ENCODE results near the gene SMIM10L2A.

DNA sequence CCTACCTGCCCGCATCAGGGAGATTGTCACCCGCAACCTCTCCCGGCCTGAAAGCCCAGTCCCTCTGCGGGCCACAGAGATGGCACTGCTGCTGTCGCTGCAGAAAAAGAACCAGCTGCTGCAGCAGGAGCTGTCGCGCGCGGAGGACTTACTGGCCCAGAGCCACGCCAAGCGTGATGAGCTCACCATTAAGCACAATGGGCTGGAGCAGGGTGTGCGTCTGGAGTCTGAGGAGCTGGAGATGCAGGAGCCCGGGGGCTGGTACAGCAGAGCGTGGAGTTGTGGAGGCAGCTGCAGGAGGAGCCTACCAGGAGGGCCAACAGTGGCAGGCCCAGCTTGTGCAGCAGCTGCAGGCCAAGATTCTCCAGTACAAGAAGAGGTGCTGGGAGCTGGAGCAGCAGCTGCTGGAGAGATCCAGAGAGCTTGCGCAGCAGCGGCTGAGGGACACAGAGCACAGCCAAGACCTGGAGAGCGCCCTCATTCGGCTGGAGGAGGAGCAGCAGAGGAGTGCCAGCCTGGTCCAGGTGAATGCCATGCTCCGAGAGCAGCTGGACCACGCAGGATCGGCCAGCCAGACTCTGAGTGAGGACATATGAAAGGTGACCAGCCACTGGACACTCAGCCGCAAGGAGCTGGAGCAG, 11.3 kb downstream of the SMIM10L2A start:
- no peak for TF ChIP-seq EZH2 (IDR thresholded peaks at IDR 0.05; ENCODE audit: low read length, missing control alignments)
- TF ChIP-seq, protein P1, sequence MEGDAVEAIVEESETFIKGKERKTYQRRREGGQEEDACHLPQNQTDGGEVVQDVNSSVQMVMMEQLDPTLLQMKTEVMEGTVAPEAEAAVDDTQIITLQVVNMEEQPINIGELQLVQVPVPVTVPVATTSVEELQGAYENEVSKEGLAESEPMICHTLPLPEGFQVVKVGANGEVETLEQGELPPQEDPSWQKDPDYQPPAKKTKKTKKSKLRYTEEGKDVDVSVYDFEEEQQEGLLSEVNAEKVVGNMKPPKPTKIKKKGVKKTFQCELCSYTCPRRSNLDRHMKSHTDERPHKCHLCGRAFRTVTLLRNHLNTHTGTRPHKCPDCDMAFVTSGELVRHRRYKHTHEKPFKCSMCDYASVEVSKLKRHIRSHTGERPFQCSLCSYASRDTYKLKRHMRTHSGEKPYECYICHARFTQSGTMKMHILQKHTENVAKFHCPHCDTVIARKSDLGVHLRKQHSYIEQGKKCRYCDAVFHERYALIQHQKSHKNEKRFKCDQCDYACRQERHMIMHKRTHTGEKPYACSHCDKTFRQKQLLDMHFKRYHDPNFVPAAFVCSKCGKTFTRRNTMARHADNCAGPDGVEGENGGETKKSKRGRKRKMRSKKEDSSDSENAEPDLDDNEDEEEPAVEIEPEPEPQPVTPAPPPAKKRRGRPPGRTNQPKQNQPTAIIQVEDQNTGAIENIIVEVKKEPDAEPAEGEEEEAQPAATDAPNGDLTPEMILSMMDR (conservative IDR thresholded peaks at IDR 0.05 in 1 of 2, IDR thresholded peaks at IDR 0.05 in 1 of 2; ENCODE audit: low read depth in 1 of 2, low read length in 2 of 2) = no peak

Measured in fibroblast of lung (primary cell).